Spleen (tissue), 11 donors: ENCODE data around the gene PSMC2. TPM values are rescaled to one million over a fixed set of nuclear protein-coding genes. Genes with fewer than 3 reads are reported as not detected.

Experiments used
- DNase-seq: peaks from one replicate; pipeline ENCODE4 v3.0.0-alpha.2; 2020
- H3K27ac ChIP-seq, 8 donors: fragments of 200-600 bp; sonication (generic) in 7 of 8; 1 replicate in 4 of 8; 2 replicates in 4 of 8; pipeline versions ENCODE4 v1.5.0 to v1.8.0; 2016 to 2021; ENCODE audit warnings: inconsistent platforms in 4 of 8, mild to moderate bottlenecking in 4 of 8, moderate library complexity in 1 of 8
- H3K27me3 ChIP-seq, 7 donors: fragments of 200-600 bp; sonication (generic) in 6 of 7; replicated peaks in 1 of 7; 1 replicate in 4 of 7; 2 replicates in 3 of 7; pipeline versions ENCODE4 v1.5.0 to v1.8.0; 2016 to 2021; ENCODE audit warnings: inconsistent platforms in 3 of 7, mild to moderate bottlenecking in 1 of 7
- H3K36me3 ChIP-seq, 6 donors: fragments of 200-600 bp; sonication (generic) in 5 of 6; 1 replicate in 4 of 6; 2 replicates in 2 of 6; pipeline versions ENCODE4 v1.5.0 to v1.8.0; 2016 to 2021; ENCODE audit warnings: inconsistent platforms in 2 of 6
- H3K4me1 ChIP-seq, 6 donors: fragments of 200-600 bp; sonication (generic) in 5 of 6; 1 replicate in 3 of 6; 2 replicates in 3 of 6; pipeline versions ENCODE4 v1.5.0 to v1.8.0; 2016 to 2021; ENCODE audit warnings: inconsistent platforms in 3 of 6
- H3K4me3 ChIP-seq, 8 donors: fragments of 200-600 bp; sonication (generic) in 7 of 8; 1 replicate in 4 of 8; 2 replicates in 4 of 8; pipeline versions ENCODE4 v1.5.0 to v1.8.0; 2016 to 2021; ENCODE audit warnings: inconsistent platforms in 4 of 8, mild to moderate bottlenecking in 4 of 8, moderate library complexity in 2 of 8
- H3K9me3 ChIP-seq, 8 donors: fragments of 200-600 bp; sonication (generic) in 7 of 8; 1 replicate in 4 of 8; 2 replicates in 4 of 8; pipeline versions ENCODE4 v1.5.0 to v1.8.0; 2016 to 2021; ENCODE audit warnings: inconsistent platforms in 4 of 8
- CTCF ChIP-seq, 11 experiments: fragments of 200-600 bp in 7 of 11; fragments of 450-650 bp in 4 of 11; sonication (generic) in 4 of 11; IDR thresholded peaks in 8 of 11; conservative IDR thresholded peaks in 3 of 11; 1 replicate in 7 of 11; 2 replicates in 4 of 11; pipeline versions ENCODE4 v1.4.0 to v1.8.0; 2016 to 2021; ENCODE audit warnings: antibody characterized with exemption in 11 of 11, inconsistent platforms in 4 of 11, mild to moderate bottlenecking in 1 of 11
- POLR2A ChIP-seq, 3 donors: fragments of 450-650 bp; IDR thresholded peaks; one replicate each; pipeline ENCODE4 v1.5.1; 2017; ENCODE audit warnings: antibody characterized with exemption in 3 of 3, mild to moderate bottlenecking in 1 of 3
- POLR2AphosphoS5 ChIP-seq, 3 donors: sonication (generic); formaldehyde crosslinking; IDR thresholded peaks; one replicate each; pipeline ENCODE4 v1.5.1; 2017; ENCODE audit warnings: antibody characterized with exemption in 3 of 3
- WGBS, 5 donors: extraction: QIAGEN DNeasy Blood & Tissue Kit in 3 of 5; methylation state at CpG; one replicate each; pipeline versions ENCODE4 v1.1.5 to v1.1.7; 2013 to 2018; 5-methylcytosine and 5-hydroxymethylcytosine counted together
- intact Hi-C: fragments of 100-400 bp; cut with DNase I; formaldehyde crosslinking; loops from one replicate; pipeline ENCODE4 v1.15.0; 2023; ENCODE audit warnings: low total_unique reads
- polyA plus RNA-seq, 3 donors: library from polyadenylated mRNA; stranded (reverse); fragments of 200-250 nt; gene quantifications; one replicate each; pipeline ENCODE4 v1.2.1, GENCODE V29; 2013
- total RNA-seq, 7 donors: library from RNA; depleted of rRNA in 3 of 7; stranded (reverse); fragments of >200 nt in 3 of 7; fragmentation: NEBNext Ultra II Directional in 4 of 7; extraction: Animal tissue kit (Norgen Biotek cat#: 25700) in 4 of 7; gene quantifications; one replicate each; pipeline versions ENCODE4 v1.1.0 to v1.2.1, GENCODE V29; 2016 to 2021
- donor health status: healthy with polysubstance abuse.
- donor health status: DM: no; HTN: no; CAD: no; lungs with moderate emphysema.
- donor health status: DM: no; HTN: no; CAD: no.
- donor health status: Bipolar disorder and iron deficiency.
- donor health status: healthy.
- donor health status: DM: no; HTN: no; CAD: no.
- donor health status: DM: yes; HTN: yes; CAD: no.

Gene PSMC2
- total and polyA plus RNA-seq, 10 donors = 62.6 to 102 (median 85.8) TPM

- no peaks in the 10 kb centered on the region for H3K9me3 ChIP-seq
- peak overlapping the region in 1 of 8 donors; percentile 94 for H3K27ac ChIP-seq
- intact Hi-C loops = no loop called here
These were observed 4.1 kb upstream of the PSMC2 start for GRCh38 chr7:103343332-103343731.

GRCh38 chr7:103343758-103344452, 3.5 kb upstream of the PSMC2 start:
- no peaks in the 10 kb centered on the region for H3K9me3 ChIP-seq
- H3K4me1 ChIP-seq = peaks cover 18 to 90% (median 69%) of the 10 kb centered on the region in 6 donors
- intact Hi-C loops = no loop called here
- TF ChIP-seq CTCF (IDR thresholded peaks at IDR 0.05 in 8 of 11, conservative IDR thresholded peaks at IDR 0.05 in 3 of 11) (no peak), POLR2A (IDR thresholded peaks at IDR 0.05) (no peak), POLR2AphosphoS5 (IDR thresholded peaks at IDR 0.05) (no peak)
- peak overlapping the region; percentile 79 to 99 (median 90) for H3K4me3 ChIP-seq
- H3K27me3 ChIP-seq = no peaks in the 10 kb centered on the region
- 1% methylated on average over 26 of the region's 26 CpGs for WGBS, 5 donors
- peak; percentile 79 for DNase-seq
- H3K36me3 ChIP-seq = peaks cover 0 to 35% (median 24%) of the 10 kb centered on the region in 6 donors
- H3K27ac ChIP-seq = peak overlapping the region; percentile 74 to 94 (median 86)

More at GRCh38 chr7:103343332-103343731, 4.1 kb upstream of the PSMC2 start:
- no peak for TF ChIP-seq POLR2AphosphoS5 (IDR thresholded peaks at IDR 0.05)
- no peak for TF ChIP-seq POLR2A (IDR thresholded peaks at IDR 0.05)
- no peak for TF ChIP-seq CTCF (IDR thresholded peaks at IDR 0.05 in 8 of 11, conservative IDR thresholded peaks at IDR 0.05 in 3 of 11)
- DNase-seq = no peak
- Histone ChIP-seq H3K4me1 (peaks cover 17 to 84% (median 63%) of the 10 kb centered on the region in 6 donors), H3K36me3 (peaks cover 0 to 41% (median 30%) of the 10 kb centered on the region in 6 donors), H3K27me3 (no peaks in the 10 kb centered on the region), H3K4me3 (peak overlapping the region in 7 of 8 donors; percentile 81 to 99 (median 95))

GRCh38 chr7:103344453-103345149, 2.8 kb upstream of the PSMC2 start, which contains the start of gene DNAJC2:
Gene DNAJC2, minus strand, starts transcription at chr7:103344767. Its CDS starts 145 bp downstream, at chr7:103344622.
- peaks cover 0 to 28% (median 18%) of the 10 kb centered on the region in 6 donors for H3K36me3 ChIP-seq
- WGBS, 5 donors = 8 to 11% (median 9%) methylated on average over 31 to 43 of the region's 43 CpGs
- peaks cover 23 to 94% (median 76%) of the 10 kb centered on the region in 6 donors for H3K4me1 ChIP-seq
- intact Hi-C loops = no loop called here
- peak; percentile 94 for DNase-seq
- H3K9me3 ChIP-seq = no peaks in the 10 kb centered on the region
- H3K27me3 ChIP-seq = no peaks in the 10 kb centered on the region
- no peak for TF ChIP-seq CTCF (IDR thresholded peaks at IDR 0.05 in 8 of 11, conservative IDR thresholded peaks at IDR 0.05 in 3 of 11)
- peak; percentile 87 to 93 (median 89) for TF ChIP-seq POLR2AphosphoS5 (IDR thresholded peaks at IDR 0.05)
- no peak for TF ChIP-seq POLR2A (IDR thresholded peaks at IDR 0.05)
- H3K27ac ChIP-seq = peak within 1 kb of the TSS; percentile 74 to 94 (median 86)
- peak within 1 kb of the TSS; percentile 79 to 99 (median 90) for H3K4me3 ChIP-seq

GRCh38 chr7:103346396-103346795, 1.0 kb upstream of the PSMC2 start:
- TF ChIP-seq CTCF (IDR thresholded peaks at IDR 0.05 in 8 of 11, conservative IDR thresholded peaks at IDR 0.05 in 3 of 11) = no peak
- 85 to 92% (median 89%) methylated on average over 5 of the region's 5 CpGs for WGBS, 5 donors
- Histone ChIP-seq H3K4me3 (no peak overlapping the region), H3K27ac (peak overlapping the region in 1 of 8 donors; percentile 11), H3K27me3 (no peaks in the 10 kb centered on the region), H3K36me3 (peaks cover 0 to 21% (median 2%) of the 10 kb centered on the region in 6 donors), H3K4me1 (peaks cover 37 to 94% (median 81%) of the 10 kb centered on the region in 6 donors), H3K9me3 (no peaks in the 10 kb centered on the region)
- intact Hi-C loops = no loop called here
- no peak for DNase-seq
